GM18498 (cell line): ENCODE results near the gene ZNF75A.

ENCODE experiments used
- ATAC-seq: cut with Tn5 transposase; IDR thresholded peaks from one replicate; pipeline ENCODE4 v1.9.1; 2021; ENCODE audit warnings: mild to moderate bottlenecking, moderate library complexity; ENCODE audit not compliant: unreplicated experiment

Gene ZNF75A

GRCh38 chr16:3364774-3365427, 59.6 kb downstream of the ZNF75A start:
- peak; percentile 80 for ATAC-seq
